Chondrocyte (in vitro differentiated cells): Measurements from ENCODE around the gene URB1. TPM values are rescaled to one million over a fixed set of nuclear protein-coding genes. Genes with fewer than 3 reads are reported as not detected.

ENCODE experiments used
- DNase-seq: peaks from one replicate; pipeline ENCODE4 v3.0.0; 2021; ENCODE audit warnings: mixed read lengths, low spot score
- H3K27ac Mint-ChIP-seq: one replicate; pipeline ENCODE4 v1.8.0; 2021; ENCODE audit warnings: mild to moderate bottlenecking, moderate library complexity, mixed read lengths; ENCODE audit not compliant: unreplicated experiment
- H3K27me3 Mint-ChIP-seq: 2 replicates; pipeline ENCODE4 v1.8.0; 2021; ENCODE audit warnings: low read depth, mixed read lengths
- H3K36me3 Mint-ChIP-seq: 2 replicates; pipeline ENCODE4 v1.8.0; 2021; ENCODE audit warnings: low read depth, mixed read lengths
- H3K4me1 Mint-ChIP-seq: 2 replicates; pipeline ENCODE4 v1.8.0; 2021; ENCODE audit warnings: low read depth, mild to moderate bottlenecking, mixed read lengths
- H3K4me3 Mint-ChIP-seq: one replicate; pipeline ENCODE4 v1.8.0; 2021; ENCODE audit warnings: mild to moderate bottlenecking, moderate library complexity, mixed read lengths; ENCODE audit not compliant: unreplicated experiment
- H3K9me3 Mint-ChIP-seq: 2 replicates; pipeline ENCODE4 v1.8.0; 2021; ENCODE audit warnings: low read depth, mixed read lengths
- total RNA-seq: library from RNA; stranded (reverse); gene quantifications from 3 replicates; pipeline ENCODE4 v1.2.1, GENCODE V29; 2021
- TF ChIP-seq, protein P1 (sequence below): fragments of 200-600 bp; sonication (generic); IDR thresholded peaks from 2 replicates; pipeline ENCODE4 v1.5.0; 2021; ENCODE audit warnings: antibody characterized with exemption, mild to moderate bottlenecking, moderate library complexity

The URB1 gene
- total RNA-seq, 1 donor from 2014 or later = 15.1 TPM

DNA sequence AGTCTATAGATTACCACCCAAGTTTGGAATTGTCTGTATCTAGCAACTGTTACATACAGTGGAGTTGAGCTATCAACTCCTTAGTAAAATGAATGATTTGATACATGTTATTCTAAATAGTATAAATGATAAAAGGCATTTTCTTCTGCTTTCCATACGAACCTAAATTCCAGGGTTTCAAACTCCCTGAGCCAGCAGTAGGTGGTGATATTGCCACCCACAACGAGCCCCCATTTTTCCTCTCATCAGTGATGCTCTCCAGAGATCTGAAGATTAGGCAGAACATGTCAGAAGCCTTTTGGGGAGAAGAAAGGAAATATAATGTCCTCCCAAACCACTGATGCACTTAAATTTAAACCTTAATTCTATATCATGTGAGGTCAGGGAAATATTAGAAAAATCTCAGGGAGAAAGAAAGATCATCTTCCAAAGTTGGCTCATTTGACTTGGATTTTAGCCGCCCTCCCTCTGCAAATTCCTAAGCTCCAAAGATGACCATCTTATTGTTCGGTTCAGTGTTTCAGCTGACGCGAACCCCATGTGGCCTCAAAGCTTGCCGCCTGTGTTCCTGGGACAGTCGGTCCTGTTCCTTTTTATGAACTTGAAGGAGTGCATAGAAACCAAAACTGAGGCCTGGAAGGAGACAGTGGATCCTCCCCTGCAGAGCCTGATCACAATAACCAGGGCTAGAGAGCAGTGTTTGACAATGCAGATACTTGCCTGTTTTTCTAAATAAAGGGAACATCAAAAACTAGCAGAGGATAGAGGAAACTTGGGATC, 22.0 kb upstream of the URB1 start:
- Mint-ChIP-seq H3K36me3 (no peaks in the 10 kb centered on the region), H3K4me3 (no peak overlapping the region), H3K9me3 (no peaks in the 10 kb centered on the region), H3K27ac (no peak overlapping the region), H3K27me3 (peaks cover 10% of the 10 kb centered on the region), H3K4me1 (peaks cover 14% of the 10 kb centered on the region)
- TF ChIP-seq, protein P1, sequence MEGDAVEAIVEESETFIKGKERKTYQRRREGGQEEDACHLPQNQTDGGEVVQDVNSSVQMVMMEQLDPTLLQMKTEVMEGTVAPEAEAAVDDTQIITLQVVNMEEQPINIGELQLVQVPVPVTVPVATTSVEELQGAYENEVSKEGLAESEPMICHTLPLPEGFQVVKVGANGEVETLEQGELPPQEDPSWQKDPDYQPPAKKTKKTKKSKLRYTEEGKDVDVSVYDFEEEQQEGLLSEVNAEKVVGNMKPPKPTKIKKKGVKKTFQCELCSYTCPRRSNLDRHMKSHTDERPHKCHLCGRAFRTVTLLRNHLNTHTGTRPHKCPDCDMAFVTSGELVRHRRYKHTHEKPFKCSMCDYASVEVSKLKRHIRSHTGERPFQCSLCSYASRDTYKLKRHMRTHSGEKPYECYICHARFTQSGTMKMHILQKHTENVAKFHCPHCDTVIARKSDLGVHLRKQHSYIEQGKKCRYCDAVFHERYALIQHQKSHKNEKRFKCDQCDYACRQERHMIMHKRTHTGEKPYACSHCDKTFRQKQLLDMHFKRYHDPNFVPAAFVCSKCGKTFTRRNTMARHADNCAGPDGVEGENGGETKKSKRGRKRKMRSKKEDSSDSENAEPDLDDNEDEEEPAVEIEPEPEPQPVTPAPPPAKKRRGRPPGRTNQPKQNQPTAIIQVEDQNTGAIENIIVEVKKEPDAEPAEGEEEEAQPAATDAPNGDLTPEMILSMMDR = peak; percentile 79
- DNase-seq = no peak

DNA sequence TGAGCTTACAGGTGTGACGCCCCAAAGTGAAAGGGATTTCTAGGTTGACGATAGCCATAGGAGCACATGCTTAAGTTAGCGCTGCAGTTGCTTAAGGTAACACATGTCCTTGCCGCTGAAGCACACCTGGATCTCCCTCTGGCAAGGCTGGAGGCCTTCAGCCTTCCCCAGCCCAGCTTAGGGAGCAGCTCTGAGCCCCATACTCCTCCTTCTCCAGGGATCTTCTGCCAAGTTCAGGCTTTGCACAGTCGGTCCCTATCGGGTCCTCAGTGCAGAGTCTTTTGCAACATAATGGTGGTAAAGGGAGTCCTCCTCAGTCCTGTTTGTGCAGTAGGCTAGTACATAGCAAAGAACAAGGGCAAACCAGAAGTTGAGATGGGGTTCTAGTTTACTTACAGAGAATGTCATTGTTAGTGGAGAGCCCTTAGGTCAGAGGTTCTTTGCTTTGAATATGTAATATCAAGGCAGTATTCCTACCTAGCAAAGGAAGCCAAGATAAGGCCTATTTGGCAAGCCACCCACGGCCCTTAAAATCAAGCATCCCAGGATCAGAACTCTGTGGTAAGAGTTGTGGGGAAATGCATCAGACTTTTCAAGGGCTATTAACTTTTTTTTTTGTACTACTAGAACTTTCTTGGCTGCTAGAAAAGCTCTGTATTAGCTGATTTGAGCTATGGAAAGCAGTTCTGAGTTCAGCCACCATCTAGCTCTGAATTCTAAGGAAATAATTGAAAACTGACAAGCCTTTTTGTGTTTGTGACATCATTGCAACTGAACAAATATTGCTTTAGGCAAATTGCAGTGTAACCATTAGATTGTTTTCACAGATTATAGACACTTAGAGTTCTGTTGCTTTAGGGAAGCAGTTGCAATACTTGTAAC, 21.1 kb upstream of the URB1 start:
- Mint-ChIP-seq H3K27me3 (peaks cover 12% of the 10 kb centered on the region), H3K9me3 (no peaks in the 10 kb centered on the region), H3K36me3 (no peaks in the 10 kb centered on the region), H3K27ac (no peak overlapping the region), H3K4me3 (no peak overlapping the region), H3K4me1 (peaks cover 14% of the 10 kb centered on the region)
- TF ChIP-seq, protein P1 = no peak
- DNase-seq = no peak

DNA sequence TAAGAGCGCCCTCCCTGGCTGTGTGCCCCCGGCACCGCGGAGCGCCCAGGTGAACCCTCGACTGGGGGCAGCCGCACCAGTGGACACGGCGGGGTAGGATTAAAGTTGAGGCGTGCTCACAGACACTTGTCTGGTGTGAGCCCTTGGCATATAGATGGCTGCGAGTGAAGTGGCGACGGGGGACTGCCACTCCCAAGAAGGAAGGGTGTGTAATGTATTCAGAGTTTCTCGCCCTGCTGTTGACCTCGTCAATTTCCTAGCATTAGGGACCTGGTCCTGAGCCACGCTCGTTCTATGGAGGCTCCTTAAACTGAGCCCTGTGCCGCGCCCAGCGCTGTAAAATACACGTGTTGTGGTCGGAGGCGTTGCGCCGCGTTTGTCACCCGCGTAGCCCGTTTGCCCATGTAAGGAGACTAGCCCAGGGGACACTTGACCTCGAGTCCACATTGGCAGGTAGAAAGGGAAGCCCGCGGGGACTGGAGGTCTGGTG, 20.2 kb upstream of the URB1 start:
- DNase-seq = no peak
- H3K4me3 Mint-ChIP-seq = peak overlapping the region; percentile 64
- peaks cover 14% of the 10 kb centered on the region for H3K4me1 Mint-ChIP-seq
- no peaks in the 10 kb centered on the region for H3K9me3 Mint-ChIP-seq
- TF ChIP-seq, protein P1 = no peak
- H3K36me3 Mint-ChIP-seq = no peaks in the 10 kb centered on the region
- H3K27ac Mint-ChIP-seq = no peak overlapping the region
- peaks cover 12% of the 10 kb centered on the region for H3K27me3 Mint-ChIP-seq

DNA sequence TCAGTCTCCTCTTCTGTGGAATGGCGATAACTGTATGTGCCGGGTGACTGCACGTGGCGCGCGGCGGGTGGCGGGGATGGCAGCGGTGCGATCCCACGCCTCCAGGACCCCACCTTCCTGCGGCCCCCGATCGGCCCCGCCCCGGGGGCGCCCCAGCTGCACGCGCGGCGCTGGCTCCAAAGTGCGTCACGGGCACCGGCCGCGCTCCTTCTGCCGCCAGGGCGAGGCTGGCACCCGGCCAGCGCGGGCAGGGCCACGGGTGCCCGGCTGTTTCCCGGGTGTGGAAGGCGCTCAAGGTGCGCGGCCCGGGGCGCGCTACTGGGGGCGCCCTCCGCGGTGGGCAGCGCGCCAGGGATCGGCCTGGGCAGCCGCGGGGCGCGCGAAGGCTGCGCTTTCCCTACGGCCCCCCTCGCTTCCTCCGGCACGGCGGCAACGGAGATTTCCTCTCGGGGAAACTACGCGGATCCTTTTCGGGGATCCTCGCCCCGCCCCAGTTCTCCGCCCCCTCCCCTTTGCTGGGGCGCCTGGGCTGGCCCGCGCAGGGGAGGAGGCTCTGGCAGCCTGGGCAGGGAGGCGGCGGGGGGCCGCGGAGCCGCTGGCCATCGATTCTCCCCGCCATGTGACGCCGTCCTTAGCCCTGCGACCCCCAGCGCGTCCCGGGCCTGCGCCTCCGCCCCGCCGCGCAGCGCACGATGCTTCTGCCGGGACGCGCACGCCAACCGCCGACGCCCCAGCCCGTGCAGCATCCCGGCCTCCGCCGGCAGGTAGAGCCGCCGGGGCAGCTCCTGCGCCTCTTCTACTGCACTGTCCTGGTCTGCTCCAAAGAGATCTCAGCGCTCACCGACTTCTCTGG, 19.6 kb upstream of the URB1 start, which contains the start of gene EVA1C:
EVA1C (plus strand) TSS at position 545 of the 853 bp plus-strand sequence; CDS start at position 693, 148 bp downstream.
- Mint-ChIP-seq H3K27me3 (peaks cover 12% of the 10 kb centered on the region), H3K36me3 (no peaks in the 10 kb centered on the region), H3K9me3 (no peaks in the 10 kb centered on the region), H3K4me1 (peaks cover 14% of the 10 kb centered on the region), H3K27ac (no peak within 1 kb of the TSS), H3K4me3 (peak within 1 kb of the TSS; percentile 84)
- TF ChIP-seq, protein P1 = no peak
- no peak for DNase-seq
